Ishikawa (cell line): ENCODE measurements around the gene PIK3C2G.

Experiments
- EGR1 ChIP-seq: IDR thresholded peaks from 2 replicates; pipeline ENCODE4 v1.6.1; 2012
- EP300 ChIP-seq: IDR thresholded peaks from 2 replicates; pipeline ENCODE4 v1.6.1; 2012; ENCODE audit warnings: borderline replicate concordance
- FOXM1 ChIP-seq: IDR thresholded peaks from 2 replicates; pipeline ENCODE4 v1.6.1; 2012; ENCODE audit warnings: low read depth, borderline replicate concordance
- RAD21 ChIP-seq: IDR thresholded peaks from 2 replicates; pipeline ENCODE4 v1.6.1; 2012; ENCODE audit warnings: low read depth

DNA sequence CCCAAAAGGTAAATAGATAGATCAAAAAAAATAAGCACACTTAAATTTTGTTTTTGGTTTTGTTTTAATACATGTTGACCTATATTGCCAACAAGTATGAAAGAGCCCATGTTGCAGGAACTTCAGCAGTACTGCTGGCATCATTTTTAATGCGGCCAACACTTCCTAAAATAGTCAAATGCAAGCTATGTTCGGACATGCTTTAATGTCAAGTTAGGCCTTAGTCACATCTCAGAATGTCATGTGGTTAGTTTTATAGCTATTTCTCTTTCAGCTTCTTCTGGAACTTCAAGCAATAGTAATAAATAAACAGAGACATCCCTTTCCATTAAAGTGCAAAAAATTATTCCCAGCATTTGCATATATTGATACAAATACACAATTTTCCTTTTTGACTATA lies 153.4 kb downstream of the PIK3C2G start:
- no peak for TF ChIP-seq RAD21
- no peak for TF ChIP-seq EGR1
- no peak for TF ChIP-seq FOXM1
- TF ChIP-seq EP300 = no peak
